Middle frontal gyrus (tissue), 1 donor: ENCODE data around the gene ALG1L2.
"Not testable (repeated sequence)": the region's sequence is repeated elsewhere in the genome, so short reads cannot be mapped to it uniquely, and the experiment has no call there.

Experiments used
- DNase-seq: peaks from one replicate; pipeline ENCODE4 v3.0.0-alpha.2; 2015; ENCODE audit warnings: low spot score; ENCODE audit errors: extremely low spot score

ALG1L2 gene

GRCh38 chr3:130122891-130123775, 41.5 kb downstream of the ALG1L2 start:
- not testable (repeated sequence) for DNase-seq

- not testable (repeated sequence) for DNase-seq
Measured at GRCh38 chr3:130125406-130125805, 43.8 kb downstream of the ALG1L2 start.

DNA sequence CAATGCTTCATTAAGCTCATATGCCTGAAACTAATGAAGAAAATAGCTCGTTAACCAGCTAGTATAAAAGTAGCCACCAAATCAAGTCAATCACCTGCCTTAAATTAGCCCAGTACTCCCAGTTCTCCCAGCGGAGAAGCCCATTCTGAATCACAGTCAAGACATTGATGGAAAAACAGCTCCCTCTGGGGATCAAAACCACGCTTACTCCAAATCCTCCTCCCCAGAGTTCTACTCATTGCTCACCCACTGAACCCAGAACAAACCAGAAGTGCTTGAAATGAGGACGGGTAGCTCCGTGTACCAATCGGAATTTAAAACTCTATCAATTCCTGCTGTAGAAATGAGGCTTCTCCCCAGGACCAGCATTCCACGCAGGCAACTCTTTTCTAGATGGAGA, 54.7 kb downstream of the ALG1L2 start:
- not testable (repeated sequence) for DNase-seq

GRCh38 chr3:130137685-130138084, 56.1 kb downstream of the ALG1L2 start:
- DNase-seq = not testable (repeated sequence)

GRCh38 chr3:130138992-130139391, 57.4 kb downstream of the ALG1L2 start:
- DNase-seq = not testable (repeated sequence)

- DNase-seq = not testable (repeated sequence)
Measured at GRCh38 chr3:130140756-130141155, 59.1 kb downstream of the ALG1L2 start.

DNA sequence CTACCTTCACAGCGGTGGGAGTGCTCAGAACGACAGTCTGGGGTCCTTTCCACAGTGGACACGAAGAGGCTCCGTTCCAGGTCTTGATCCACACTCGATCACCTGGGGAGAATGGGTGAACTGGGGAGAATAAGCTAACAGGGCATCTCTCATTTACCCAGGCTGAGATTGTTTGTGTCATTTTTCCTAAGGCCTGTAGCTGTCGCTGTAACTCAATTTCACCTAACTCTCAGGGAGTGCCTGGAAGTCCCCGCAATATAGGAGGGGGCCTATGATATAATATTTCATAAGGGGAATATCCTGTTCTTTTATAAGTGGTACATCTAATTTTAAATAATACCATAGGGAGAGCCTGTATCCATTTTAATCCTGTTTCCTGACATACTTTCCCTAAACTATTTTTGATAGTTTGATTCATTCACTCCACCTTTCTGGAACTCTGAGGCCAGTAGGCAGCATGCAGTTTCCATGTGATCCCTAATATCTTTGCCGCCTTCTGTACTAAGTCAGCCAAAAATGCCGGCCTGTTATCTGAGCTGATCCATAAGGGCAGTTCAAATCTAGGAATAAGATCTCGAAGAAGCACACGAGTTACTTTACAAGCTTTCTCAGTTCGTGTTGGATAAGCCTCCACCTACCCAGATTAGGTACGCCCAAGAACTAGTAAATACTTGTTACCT, 62.2 kb downstream of the ALG1L2 start:
- DNase-seq = not testable (repeated sequence)

GRCh38 chr3:130144328-130144650, 62.7 kb downstream of the ALG1L2 start:
- not testable (repeated sequence) for DNase-seq

DNA sequence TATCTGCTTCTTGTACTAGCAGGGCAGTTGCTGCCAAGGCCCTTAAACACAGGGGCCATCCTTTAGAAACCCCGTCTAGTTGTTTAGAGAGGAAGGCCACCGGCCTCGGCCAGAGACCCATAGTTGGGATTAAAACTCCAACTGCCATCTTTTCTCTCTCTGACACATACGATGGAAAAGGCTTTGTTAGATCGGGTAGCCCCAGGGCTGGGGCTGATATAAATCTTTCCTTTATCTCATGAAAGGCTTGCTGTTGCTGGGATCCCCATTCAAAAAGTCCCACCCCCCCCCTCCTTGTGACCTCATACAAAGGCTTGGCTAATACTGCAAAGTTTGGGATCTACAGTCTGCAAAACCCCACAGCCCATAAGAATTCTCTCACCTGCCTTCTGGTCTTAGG, 63.8 kb downstream of the ALG1L2 start:
- DNase-seq = not testable (repeated sequence)

DNA sequence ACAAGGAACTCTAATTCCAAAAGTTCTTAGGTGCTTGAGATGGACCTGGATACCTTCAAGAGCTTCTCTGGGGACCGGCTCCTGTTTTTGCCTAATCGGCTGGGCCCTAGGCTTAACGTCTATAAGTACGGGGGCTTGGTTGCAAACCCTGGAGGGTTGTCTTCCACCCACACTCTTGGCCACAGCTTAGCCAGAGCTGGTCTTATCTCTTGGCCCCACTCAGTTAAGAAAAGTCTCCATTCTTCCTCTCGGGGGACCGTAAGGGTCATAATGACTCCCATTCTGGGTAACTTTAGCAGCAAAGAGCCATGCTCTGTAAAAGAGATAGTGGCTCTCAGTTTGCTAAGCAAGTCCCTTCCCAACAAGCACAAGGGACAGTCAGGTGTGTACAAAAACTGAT, 64.8 kb downstream of the ALG1L2 start:
- DNase-seq = not testable (repeated sequence)
